Activated CD4-positive, alpha-beta T cell treated with anti-CD3 and anti-CD28 coated beads for 36 hours (primary cell): Measurements from ENCODE around the gene SLC51B. TPM values are rescaled to one million over a fixed set of nuclear protein-coding genes. Genes with fewer than 3 reads are reported as not detected.
"Not testable (repeated sequence)": the region's sequence is repeated elsewhere in the genome, so short reads cannot be mapped to it uniquely, and the experiment has no call there.

Source experiments
- ATAC-seq: fragments of 200-7000 bp; cut with Tn5 transposase; one replicate; pipeline ENCODE4 v1.10.0; 2021; ENCODE audit warnings: mild to moderate bottlenecking, moderate library complexity
- CTCF ChIA-PET: fragments of 350-600 bp; sonication (Branson Sonifier 250); formaldehyde crosslinking; loops from one replicate; lab custom pipeline; 2021; ENCODE audit warnings: antibody characterized with exemption; lab: Charles Lee
- POLR2A ChIA-PET: fragments of 350-600 bp; sonication (Branson Sonifier 250); formaldehyde crosslinking; loops from one replicate; lab custom pipeline; 2021; ENCODE audit warnings: antibody characterized with exemption, inconsistent platforms; lab: Charles Lee
- DNase-seq: peaks from one replicate; pipeline ENCODE4 v3.0.0-alpha.2; 2020
- H3K27ac Mint-ChIP-seq: one replicate; pipeline ENCODE4 v1.8.0; 2021; ENCODE audit warnings: mixed read lengths
- H3K27me3 Mint-ChIP-seq: one replicate; pipeline ENCODE4 v1.8.0; 2021; ENCODE audit warnings: mixed read lengths
- H3K36me3 Mint-ChIP-seq: one replicate; pipeline ENCODE4 v1.8.0; 2021; ENCODE audit warnings: low read depth, mixed read lengths
- H3K4me1 Mint-ChIP-seq: one replicate; pipeline ENCODE4 v1.8.0; 2021; ENCODE audit warnings: mixed read lengths
- H3K4me3 Mint-ChIP-seq: one replicate; pipeline ENCODE4 v1.8.0; 2021; ENCODE audit warnings: mild to moderate bottlenecking, moderate library complexity, mixed read lengths
- H3K9me3 Mint-ChIP-seq: one replicate; pipeline ENCODE4 v1.8.0; 2021; ENCODE audit warnings: low read depth, mixed read lengths
- intact Hi-C, 2 experiments: fragments of 100-400 bp; cut with DNase I in 1 of 2; cut with micrococcal nuclease in 1 of 2; formaldehyde crosslinking; loops; one replicate each; pipeline versions ENCODE4 v1.14.2 to v1.15.1; 2022 to 2024; cut with DNase I, micrococcal nuclease
- total RNA-seq, 2 experiments: library from RNA; stranded (reverse); gene quantifications; one replicate each; pipeline ENCODE4 v1.2.3, GENCODE V29; 2021

Gene SLC51B
- total RNA-seq, 2 experiments from 2014 or later, result not detected

DNA sequence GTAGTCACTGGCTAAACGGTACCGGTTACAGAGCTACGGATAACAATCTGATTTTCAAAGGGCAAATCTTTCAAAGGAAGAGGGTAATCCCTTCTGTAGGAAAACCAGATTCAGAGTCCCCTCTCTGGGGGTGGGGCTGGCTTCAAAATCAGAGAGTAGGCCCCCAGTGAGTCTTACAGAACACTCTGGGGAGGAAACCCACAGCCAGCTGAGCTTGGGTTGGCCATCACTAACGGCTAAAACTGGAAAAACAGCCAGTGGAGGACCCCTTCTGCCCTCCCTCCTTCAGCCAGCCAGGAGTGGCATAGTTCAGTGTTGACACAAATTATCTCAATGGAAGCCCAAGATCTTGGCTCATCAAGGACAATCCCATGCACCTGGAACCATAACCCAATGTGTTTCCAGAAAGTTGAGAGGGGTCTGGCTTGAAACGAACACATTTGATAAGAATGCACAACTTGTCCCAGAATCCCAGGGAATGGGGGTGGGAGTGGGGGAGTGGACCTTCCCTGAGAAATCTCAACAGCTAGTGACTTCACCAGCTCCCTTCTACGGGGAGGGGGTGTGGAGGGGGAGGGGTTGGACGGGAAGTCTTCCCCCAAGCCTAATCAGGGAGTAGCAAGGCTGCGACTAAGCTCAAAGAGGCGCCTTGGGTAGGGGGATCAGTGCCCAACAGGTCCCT lies 21.6 kb downstream of the SLC51B start:
- CTCF ChIA-PET, result interaction anchor here (0.6 to 1.0 kb wide), 3 partner anchors 11 to 317 kb away, joined by 3 read pairs; no protein-coding TSS in a partner anchor

DNA sequence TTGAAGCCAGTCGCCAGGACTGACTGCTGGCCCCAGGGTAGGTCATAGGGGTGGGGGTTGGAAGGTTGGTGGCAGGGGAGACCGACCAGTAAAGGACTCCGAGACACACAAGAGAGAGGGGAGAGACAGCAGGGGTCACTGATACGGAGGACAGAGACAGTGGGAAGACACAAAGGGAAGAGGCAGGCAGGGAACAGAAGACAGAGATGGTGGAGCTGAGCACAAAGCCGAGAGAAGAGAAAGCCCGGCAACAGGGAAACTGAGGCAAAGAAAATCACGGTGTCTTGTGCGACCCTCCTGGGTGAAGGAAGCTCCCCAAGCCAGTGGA lies 22.1 kb downstream of the SLC51B start:
- CTCF ChIA-PET, result interaction anchor here (0.8 to 1.2 kb wide), 2 partner anchors 12 to 143 kb away, joined by 3 read pairs; no protein-coding TSS in a partner anchor
- H3K27me3 Mint-ChIP-seq, result peaks cover 37% of the 10 kb centered on the region
- peaks cover 3% of the 10 kb centered on the region for H3K4me1 Mint-ChIP-seq
- ATAC-seq (no peak), DNase-seq (no peak)
- intact Hi-C loops, result no loop called here
- H3K36me3 Mint-ChIP-seq, result no peaks in the 10 kb centered on the region
- H3K9me3 Mint-ChIP-seq, result no peaks in the 10 kb centered on the region
- POLR2A ChIA-PET, result no interaction called here
- no peak overlapping the region for H3K4me3 Mint-ChIP-seq
- no peak overlapping the region for H3K27ac Mint-ChIP-seq

More for the DNA sequence above, 21.6 kb downstream of the SLC51B start:
- DNase-seq (no peak), ATAC-seq (no peak)
- intact Hi-C loops, result no loop called here
- Mint-ChIP-seq H3K36me3 (no peaks in the 10 kb centered on the region), H3K27ac (no peak overlapping the region), H3K27me3 (peaks cover 37% of the 10 kb centered on the region), H3K4me3 (no peak overlapping the region), H3K9me3 (no peaks in the 10 kb centered on the region), H3K4me1 (peaks cover 3% of the 10 kb centered on the region)
- POLR2A ChIA-PET, result no interaction called here

DNA sequence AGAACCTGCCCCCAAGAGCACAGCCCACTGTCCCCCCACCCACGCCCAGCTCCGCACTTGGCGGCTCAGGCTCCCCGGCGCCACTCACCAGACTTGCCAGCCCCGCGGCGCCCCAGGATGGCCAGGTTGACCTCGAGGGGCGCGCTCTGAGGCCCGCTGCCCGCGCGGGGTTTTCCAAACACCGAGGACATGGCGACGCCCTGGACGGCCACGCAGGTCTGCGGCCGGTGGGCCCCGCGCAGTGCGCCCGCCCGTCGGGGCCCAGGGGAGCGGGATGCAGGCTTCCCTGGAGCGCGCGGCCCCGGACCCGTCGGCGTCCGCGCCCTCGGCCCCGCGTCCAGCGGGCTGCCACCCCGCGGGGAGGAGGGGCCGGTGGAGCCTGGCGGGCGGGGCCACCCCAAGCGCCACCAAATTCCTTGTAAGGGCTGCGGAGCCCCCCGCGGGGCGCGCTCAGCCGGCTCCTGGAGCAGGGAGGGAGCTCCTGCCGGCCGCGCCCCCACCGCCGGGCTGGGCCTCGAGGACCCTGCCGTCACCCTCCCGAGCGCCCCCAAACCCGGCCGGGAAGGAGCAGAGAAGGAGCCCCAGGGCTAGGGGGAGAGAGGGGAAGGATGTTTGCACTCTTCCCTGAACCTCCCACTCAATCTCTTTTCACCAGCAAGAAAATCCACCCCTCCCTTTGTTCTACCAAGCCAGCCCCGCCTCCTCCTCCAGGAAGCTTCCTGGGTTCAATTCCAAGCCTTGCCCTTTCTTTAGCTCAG lies 22.6 kb downstream of the SLC51B start, which contains the start of gene RASL12:
Gene RASL12, minus strand, starts transcription at position 347 of the 758 bp plus-strand sequence. Its CDS starts 156 bp downstream, at position 191.
- CTCF ChIA-PET, result interaction anchor here (0.8 to 1.2 kb wide), 2 partner anchors 12 to 142 kb away, joined by 3 read pairs; no protein-coding TSS in a partner anchor
- H3K4me3 Mint-ChIP-seq, result no peak within 1 kb of the TSS
- no peaks in the 10 kb centered on the region for H3K9me3 Mint-ChIP-seq
- POLR2A ChIA-PET, result no interaction called here
- H3K4me1 Mint-ChIP-seq, result peaks cover 3% of the 10 kb centered on the region
- peaks cover 37% of the 10 kb centered on the region for H3K27me3 Mint-ChIP-seq
- intact Hi-C loops, result no loop called here
- ATAC-seq, result no peak
- H3K36me3 Mint-ChIP-seq, result no peaks in the 10 kb centered on the region
- no peak within 1 kb of the TSS for H3K27ac Mint-ChIP-seq
- DNase-seq, result no peak

GRCh38 chr15:65068403-65068788 lies 23.2 kb downstream of the SLC51B start:
- ATAC-seq (no peak), DNase-seq (no peak)
- H3K27ac Mint-ChIP-seq, result no peak overlapping the region
- peaks cover 37% of the 10 kb centered on the region for H3K27me3 Mint-ChIP-seq
- ChIA-PET CTCF (interaction anchor here (0.8 to 1.6 kb wide), 4 partner anchors 13 to 438 kb away, joined by 3 to 6 read pairs (median 4); no protein-coding TSS in a partner anchor), POLR2A (no interaction called here)
- no peak overlapping the region for H3K4me3 Mint-ChIP-seq
- intact Hi-C loops, result no loop called here
- H3K9me3 Mint-ChIP-seq, result no peaks in the 10 kb centered on the region
- peaks cover 3% of the 10 kb centered on the region for H3K4me1 Mint-ChIP-seq
- H3K36me3 Mint-ChIP-seq, result no peaks in the 10 kb centered on the region

- ChIA-PET CTCF (interaction anchor here (0.8 to 1.6 kb wide), 4 partner anchors 10 to 437 kb away, joined by 3 to 6 read pairs (median 4); no protein-coding TSS in a partner anchor), POLR2A (no interaction called here)
- Mint-ChIP-seq H3K27ac (no peak overlapping the region), H3K36me3 (no peaks in the 10 kb centered on the region), H3K4me1 (peaks cover 3% of the 10 kb centered on the region), H3K9me3 (no peaks in the 10 kb centered on the region), H3K4me3 (no peak overlapping the region), H3K27me3 (peaks cover 37% of the 10 kb centered on the region)
- no peak for DNase-seq
- ATAC-seq, result no peak
- intact Hi-C loops, result no loop called here
These were observed 24.0 kb downstream of the SLC51B start for GRCh38 chr15:65069179-65069578.

GRCh38 chr15:65069779-65070546 lies 24.8 kb downstream of the SLC51B start:
- no peaks in the 10 kb centered on the region for H3K36me3 Mint-ChIP-seq
- peaks cover 3% of the 10 kb centered on the region for H3K4me1 Mint-ChIP-seq
- peaks cover 37% of the 10 kb centered on the region for H3K27me3 Mint-ChIP-seq
- ChIA-PET POLR2A (no interaction called here), CTCF (interaction anchor here (0.8 to 1.6 kb wide), 4 partner anchors 8 to 31 kb away, joined by 3 to 6 read pairs (median 3); no protein-coding TSS in a partner anchor)
- DNase-seq, result no peak
- no peak overlapping the region for H3K27ac Mint-ChIP-seq
- intact Hi-C loops, result loop anchor here in 1 of 2 experiments (10.0 kb wide), 1 partner anchor 335 kb away; no protein-coding TSS in a partner anchor
- H3K4me3 Mint-ChIP-seq, result no peak overlapping the region
- no peaks in the 10 kb centered on the region for H3K9me3 Mint-ChIP-seq
- no peak for ATAC-seq

- no peaks in the 10 kb centered on the region for H3K36me3 Mint-ChIP-seq
- CTCF ChIA-PET, result no interaction called here
- intact Hi-C loops, result loop anchor here in 1 of 2 experiments (10.0 kb wide), 1 partner anchor 337 kb away; no protein-coding TSS in a partner anchor
- ATAC-seq (no peak), DNase-seq (no peak)
- H3K27me3 Mint-ChIP-seq, result peaks cover 27% of the 10 kb centered on the region
- no peaks in the 10 kb centered on the region for H3K9me3 Mint-ChIP-seq
- POLR2A ChIA-PET, result no interaction called here
- H3K4me1 Mint-ChIP-seq, result peaks cover 3% of the 10 kb centered on the region
- H3K27ac Mint-ChIP-seq, result no peak overlapping the region
- no peak overlapping the region for H3K4me3 Mint-ChIP-seq
These were observed 26.2 kb downstream of the SLC51B start for GRCh38 chr15:65071381-65071811.

DNA sequence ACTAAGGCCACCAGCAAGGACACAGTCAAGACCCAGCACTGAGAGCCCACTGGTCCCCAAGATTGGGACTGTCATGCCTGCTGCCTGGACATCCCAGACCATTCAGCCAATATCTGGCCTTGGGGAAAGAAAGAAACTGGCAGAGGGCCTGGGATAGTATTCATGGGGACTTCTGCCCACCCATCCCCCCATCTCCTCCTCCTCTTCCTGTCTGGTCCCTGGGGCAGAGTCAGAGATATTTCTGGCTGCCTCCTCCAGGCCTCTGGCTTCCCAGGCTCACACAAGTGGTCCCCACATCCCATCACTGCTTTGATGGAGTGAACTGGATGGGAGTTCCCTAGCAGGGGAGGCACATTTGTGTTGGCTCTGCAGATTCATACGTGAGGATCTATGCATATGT lies 26.8 kb downstream of the SLC51B start:
- DNase-seq, result no peak
- H3K9me3 Mint-ChIP-seq, result no peaks in the 10 kb centered on the region
- no peak overlapping the region for H3K4me3 Mint-ChIP-seq
- ATAC-seq, result no peak
- ChIA-PET POLR2A (no interaction called here), CTCF (interaction anchor here (0.9 kb wide), 1 partner anchor 29 kb away, joined by 3 read pairs; no protein-coding TSS in a partner anchor)
- H3K4me1 Mint-ChIP-seq, result peaks cover 3% of the 10 kb centered on the region
- intact Hi-C loops, result loop anchor here in 1 of 2 experiments (10.0 kb wide), 1 partner anchor 337 kb away; no protein-coding TSS in a partner anchor
- no peak overlapping the region for H3K27ac Mint-ChIP-seq
- peaks cover 23% of the 10 kb centered on the region for H3K27me3 Mint-ChIP-seq
- no peaks in the 10 kb centered on the region for H3K36me3 Mint-ChIP-seq

DNA sequence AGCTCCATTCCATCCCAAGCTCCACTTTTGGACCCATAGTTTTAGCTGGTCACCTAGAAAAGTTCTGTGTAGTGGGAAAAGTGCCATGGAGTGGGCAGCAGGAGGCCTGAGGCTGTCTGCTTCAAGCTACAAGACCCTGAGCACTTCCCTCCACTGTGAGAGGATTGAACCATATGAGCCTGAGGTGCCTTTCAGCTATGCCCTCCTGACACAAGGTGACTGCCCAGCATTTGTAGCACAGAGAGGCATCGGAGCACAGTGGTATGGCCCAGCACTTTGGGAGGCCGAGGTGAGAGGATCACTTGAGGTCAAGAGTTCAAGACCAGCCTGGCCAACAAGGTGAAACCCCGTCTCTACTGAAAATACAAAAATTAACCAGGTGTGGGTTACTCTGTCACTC lies 27.4 kb downstream of the SLC51B start:
- no peak for DNase-seq
- Mint-ChIP-seq H3K4me1 (peaks cover under 1% of the 10 kb centered on the region), H3K9me3 (no peaks in the 10 kb centered on the region), H3K4me3 (no peak overlapping the region), H3K27me3 (peaks cover 20% of the 10 kb centered on the region), H3K36me3 (no peaks in the 10 kb centered on the region), H3K27ac (no peak overlapping the region)
- intact Hi-C loops, result loop anchor here in 1 of 2 experiments (10.0 kb wide), 1 partner anchor 338 kb away; no protein-coding TSS in a partner anchor
- ATAC-seq, result no peak
- POLR2A ChIA-PET, result no interaction called here
- CTCF ChIA-PET, result interaction anchor here (0.9 to 1.1 kb wide), 2 partner anchors 20 to 30 kb away, joined by 3 to 4 read pairs; no protein-coding TSS in a partner anchor

GRCh38 chr15:65074946-65075345 lies 29.8 kb downstream of the SLC51B start:
- ATAC-seq, DNase-seq, POLR2A ChIA-PET, H3K27ac Mint-ChIP-seq, H3K4me1 Mint-ChIP-seq, H3K36me3 Mint-ChIP-seq, H3K9me3 Mint-ChIP-seq, H3K4me3 Mint-ChIP-seq: not testable (repeated sequence)
- peaks cover 17% of the 10 kb centered on the region for H3K27me3 Mint-ChIP-seq
- CTCF ChIA-PET, result interaction anchor here (1.1 kb wide), 1 partner anchor 41 kb away, joined by 3 read pairs; no protein-coding TSS in a partner anchor
- intact Hi-C loops, result loop anchor here in 1 of 2 experiments (10.0 kb wide), 1 partner anchor 340 kb away; no protein-coding TSS in a partner anchor
